IMR-90 (cell line): ENCODE measurements around the gene AMPD3. TPM values are rescaled to one million over a fixed set of nuclear protein-coding genes. Genes with fewer than 3 reads are reported as not detected.
A peak's percentile ranks its signal among the peaks of the same experiment; 100 is the strongest.

Source experiments
- ATAC-seq: fragments of 200-7000 bp; cut with Tn5 transposase; 2 replicates; pipeline ENCODE4 v1.9.1; 2020; ENCODE audit warnings: low read depth, mild to moderate bottlenecking, moderate library complexity
- BruUV-seq: library from RNA; stranded (reverse); fragments of 400-500 nt; replicated peaks from 2 replicates; lab custom pipeline; 2021; lab: Mats Ljungman, UMichigan
- CTCF ChIA-PET: fragments of 300-600 bp; formaldehyde crosslinking; extraction: SDS; loops from one replicate; lab custom pipeline; 2021; ENCODE audit warnings: antibody characterized with exemption; lab: Yijun Ruan, JAX
- POLR2A ChIA-PET: fragments of 300-600 bp; sonication (Branson Sonifier 250); formaldehyde crosslinking; loops from one replicate; lab custom pipeline; 2022; ENCODE audit warnings: antibody characterized with exemption; ENCODE audit not compliant: unreplicated experiment; lab: Charles Lee
- DNase-seq: peaks from one replicate; pipeline ENCODE4 v3.0.0; 2013
- H2AFZ ChIP-seq: replicated peaks from 2 replicates; pipeline ENCODE3; 2013; ENCODE audit warnings: low read length, mild to moderate bottlenecking; ENCODE audit not compliant: poor library complexity
- H2AK5ac ChIP-seq: 2 replicates; pipeline ENCODE4 v1.6.1; 2013; ENCODE audit warnings: low read depth, low read length, inconsistent platforms
- H2AK9ac ChIP-seq: replicated peaks from 2 replicates; pipeline ENCODE3; 2013; ENCODE audit warnings: mild to moderate bottlenecking, low read depth, low read length, moderate library complexity; ENCODE audit not compliant: poor library complexity
- H2BK120ac ChIP-seq: 2 replicates; pipeline ENCODE4 v1.6.1; 2013; ENCODE audit warnings: low read depth, low read length, inconsistent platforms
- H2BK15ac ChIP-seq: 3 replicates; pipeline ENCODE4 v1.6.1; 2013; ENCODE audit warnings: low read depth, low read length, inconsistent platforms
- H2BK20ac ChIP-seq: 2 replicates; pipeline ENCODE4 v1.6.1; 2013; ENCODE audit warnings: low read depth, mild to moderate bottlenecking, inconsistent platforms, low read length, moderate library complexity
- H2BK5ac ChIP-seq: 2 replicates; pipeline ENCODE4 v1.6.1; 2013; ENCODE audit warnings: mild to moderate bottlenecking, low read depth, low read length, inconsistent platforms; ENCODE audit not compliant: poor library complexity, severe bottlenecking
- H3K14ac ChIP-seq: replicated peaks from 2 replicates; pipeline ENCODE4 v1.6.1; 2013; ENCODE audit warnings: low read depth, low read length, inconsistent platforms
- H3K18ac ChIP-seq: 2 replicates; pipeline ENCODE4 v1.6.1; 2013; ENCODE audit warnings: low read depth, low read length, control low read depth
- H3K23ac ChIP-seq: 2 replicates; pipeline ENCODE4 v1.6.1; 2013; ENCODE audit warnings: low read depth, low read length, inconsistent platforms
- H3K27ac ChIP-seq: 2 replicates; pipeline ENCODE4 v1.5.1; 2013; ENCODE audit warnings: mild to moderate bottlenecking, control low read depth, low read length; ENCODE audit not compliant: insufficient read depth
- H3K27me3 ChIP-seq: 2 replicates; pipeline ENCODE4 v1.6.1; 2013; ENCODE audit warnings: low read length; ENCODE audit not compliant: control insufficient read depth, insufficient read depth
- H3K36me3 ChIP-seq: 2 replicates; pipeline ENCODE4 v1.6.1; 2013; ENCODE audit warnings: low read length, mixed read lengths; ENCODE audit not compliant: control insufficient read depth, insufficient read depth
- H3K4ac ChIP-seq: 2 replicates; pipeline ENCODE4 v1.6.1; 2013; ENCODE audit warnings: low read depth, low read length, inconsistent platforms
- H3K4me1 ChIP-seq: 2 replicates; pipeline ENCODE4 v1.6.1; 2013; ENCODE audit warnings: low read length, mixed read lengths; ENCODE audit not compliant: control insufficient read depth, insufficient read depth
- H3K4me2 ChIP-seq: 2 replicates; pipeline ENCODE4 v1.6.1; 2013; ENCODE audit warnings: low read depth, mild to moderate bottlenecking, control low read depth, low read length, moderate library complexity
- H3K4me3 ChIP-seq: 2 replicates; pipeline ENCODE4 v1.5.1; 2013; ENCODE audit warnings: low read depth, mild to moderate bottlenecking, control low read depth, low read length, moderate library complexity; ENCODE audit not compliant: insufficient read depth
- H3K56ac ChIP-seq: 2 replicates; pipeline ENCODE4 v1.6.1; 2013; ENCODE audit warnings: low read length, inconsistent platforms; ENCODE audit not compliant: insufficient read depth; ENCODE audit errors: extremely low read depth
- H3K79me1 ChIP-seq, 2 experiments: 2 replicates each; pipeline ENCODE4 v1.6.1; 2013; ENCODE audit warnings: low read length in 2 of 2, inconsistent platforms in 1 of 2, low read depth in 1 of 2
- H3K9ac ChIP-seq: 2 replicates; pipeline ENCODE4 v1.6.1; 2013; ENCODE audit warnings: low read depth, low read length, control low read depth
- H3K9me1 ChIP-seq: 2 replicates; pipeline ENCODE4 v1.6.1; 2013; ENCODE audit warnings: low read length, inconsistent platforms; ENCODE audit not compliant: insufficient read depth
- H3K9me3 ChIP-seq: 2 replicates; pipeline ENCODE4 v1.6.1; 2013; ENCODE audit warnings: low read length; ENCODE audit not compliant: control insufficient read depth, insufficient read depth
- H4K20me1 ChIP-seq: 2 replicates; pipeline ENCODE4 v1.6.1; 2013; ENCODE audit warnings: low read length, inconsistent platforms; ENCODE audit not compliant: insufficient read depth
- H4K5ac ChIP-seq: 2 replicates; pipeline ENCODE4 v1.6.1; 2013; ENCODE audit warnings: mild to moderate bottlenecking, low read depth, low read length, control low read depth
- H4K8ac ChIP-seq, 2 experiments: 2 replicates each; pipeline ENCODE4 v1.6.1; 2013; ENCODE audit warnings: low read depth in 2 of 2, low read length in 2 of 2, control low read depth in 1 of 2, inconsistent platforms in 1 of 2
- H4K91ac ChIP-seq: 2 replicates; pipeline ENCODE4 v1.6.1; 2013; ENCODE audit warnings: low read depth, low read length, inconsistent platforms; ENCODE audit not compliant: insufficient read depth
- CEBPB ChIP-seq: IDR thresholded peaks from 2 replicates; pipeline ENCODE4 v1.6.1; 2012; ENCODE audit warnings: low read depth, low read length, improper control_type of control experiment
- CHD1 ChIP-seq: IDR thresholded peaks from 2 replicates; pipeline ENCODE4 v1.6.1; 2012; ENCODE audit warnings: low read depth, low read length, improper control_type of control experiment
- FOS ChIP-seq: fragments of 150-350 bp; IDR thresholded peaks from 2 replicates; pipeline ENCODE4 v1.6.1; 2016; ENCODE audit warnings: low read depth, low read length
- NFE2L2 ChIP-seq: fragments of 150-350 bp; IDR thresholded peaks from 2 replicates; pipeline ENCODE4 v1.6.1; 2016; ENCODE audit warnings: low read depth, mild to moderate bottlenecking, low read length
- POLR2A ChIP-seq: IDR thresholded peaks from 2 replicates; pipeline ENCODE4 v1.6.1; 2012; ENCODE audit warnings: mild to moderate bottlenecking, low read depth, low read length
- RAD21 ChIP-seq: IDR thresholded peaks from 2 replicates; pipeline ENCODE4 v1.6.1; 2012; ENCODE audit warnings: low read length, improper control_type of control experiment
- RFX5 ChIP-seq: IDR thresholded peaks from 2 replicates; pipeline ENCODE4 v1.8.0; 2012; ENCODE audit warnings: low read depth, mild to moderate bottlenecking, low read length, moderate library complexity
- WGBS, 2 experiments: methylation state at CpG; one replicate each; pipeline versions ENCODE4 v1.1.5 to v1.1.7; 2013; ENCODE audit warnings: missing lambda C conversion rate in 2 of 2; ENCODE audit not compliant: insufficient read length in 1 of 2; ENCODE audit errors: extremely low coverage in 2 of 2; 5-methylcytosine and 5-hydroxymethylcytosine counted together
- dilution Hi-C: fragments of 300-500 bp; cut with HindIII; formaldehyde crosslinking; loops from one replicate; pipeline ENCODE4 v1.14.3; 2018; ENCODE audit warnings: low sequenced_read_pairs; ENCODE audit not compliant: unreplicated experiment
- in situ Hi-C: fragments of 300-500 bp; cut with MboI; formaldehyde crosslinking; loops from 3 replicates; pipeline ENCODE4 v1.14.3; 2019; ENCODE audit warnings: low sequenced_read_pairs, inconsistent platforms, mixed read lengths
- intact Hi-C: fragments of 100-400 bp; cut with micrococcal nuclease; formaldehyde crosslinking; loops from 2 replicates; pipeline ENCODE4 v1.10.0; 2022
- polyA plus RNA-seq, 3 experiments: library from polyadenylated mRNA; depleted of rRNA; stranded (reverse); fragments of >200 nt; gene quantifications; 2 replicates each; pipeline ENCODE4 v1.2.3, GENCODE V29; 2012; ENCODE audit warnings: low replicate concordance in 1 of 3
- total RNA-seq: library from RNA; depleted of rRNA; stranded (reverse); fragments of >200 nt; gene quantifications from 2 replicates; pipeline ENCODE4 v1.2.3, GENCODE V29; 2012
- TF ChIP-seq, protein P1 (sequence below): conservative IDR thresholded peaks from 2 replicates; pipeline ENCODE4 v1.5.1; 2012; ENCODE audit warnings: mild to moderate bottlenecking, low read depth, low read length, improper control_type of control experiment

The AMPD3 gene
- total and polyA plus RNA-seq, 2 of the 4 experiments (the other 2 are of a cell fraction): 8.6 to 12.1 TPM

DNA sequence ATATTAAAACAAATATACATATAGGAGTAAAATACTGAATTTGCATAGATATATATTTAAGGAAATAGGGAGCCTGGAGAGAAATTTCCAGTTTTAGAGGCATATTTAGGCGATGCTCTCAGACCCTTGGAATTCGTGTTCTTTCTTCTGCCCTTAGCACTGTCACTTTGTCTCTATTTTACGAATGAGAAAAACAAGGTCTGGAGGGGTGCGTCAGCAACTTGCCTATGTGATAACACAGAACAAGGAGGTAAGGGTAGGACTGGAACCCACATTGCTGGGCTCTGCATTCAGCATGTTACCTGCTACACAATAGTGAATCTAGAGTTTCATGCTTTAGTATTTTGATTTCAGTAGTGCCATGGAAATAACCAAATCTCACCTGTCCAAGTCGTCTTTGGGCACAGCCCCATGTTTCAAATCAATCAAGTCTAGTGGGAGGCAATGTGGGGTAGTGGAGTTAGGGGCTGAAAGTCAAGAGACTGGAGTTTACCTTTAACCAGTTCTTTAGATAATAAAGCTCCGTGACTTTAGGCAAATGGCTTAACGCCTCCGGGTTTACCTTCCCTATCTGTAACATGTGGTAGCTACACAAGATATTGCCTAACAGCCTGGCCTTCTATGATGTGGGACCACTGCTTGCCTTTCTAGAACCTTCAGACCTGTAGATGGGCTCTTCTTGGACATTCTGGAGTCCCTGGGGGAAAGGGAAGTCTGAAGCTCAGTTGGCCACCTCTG is 44.8 kb upstream of the AMPD3 start:
- no peaks in the 10 kb centered on the region for H3K9me3 ChIP-seq
- whole genome bisulfite sequencing, 2 experiments: no CpG with 5 or more reads among the region's 8 CpGs
- H2AK5ac ChIP-seq: peak overlapping the region; percentile 13; the same call in 1 of the 2 replicates
- POLR2A ChIA-PET: no interaction called here
- H3K4me3 ChIP-seq: no peak overlapping the region
- in situ Hi-C loops (loop anchor here (5.0 kb wide), 1 partner anchor 82 kb away; no protein-coding TSS in a partner anchor), dilution Hi-C loops (no loop called here), intact Hi-C loops (no loop called here)
- no peaks in the 10 kb centered on the region for H3K36me3 ChIP-seq
- H3K27me3 ChIP-seq: no peaks in the 10 kb centered on the region
- H3K9ac ChIP-seq: no peak overlapping the region
- no peak overlapping the region for H4K8ac ChIP-seq
- H3K9me1 ChIP-seq: peaks cover 16% of the 10 kb centered on the region
- H4K91ac ChIP-seq: no peak overlapping the region
- H3K79me1 ChIP-seq: no peaks in the 10 kb centered on the region
- no peak for DNase-seq
- ATAC-seq: no peak
- H3K4me1 ChIP-seq: peaks cover 16% of the 10 kb centered on the region
- H3K56ac ChIP-seq: no peak overlapping the region
- no peak overlapping the region for H3K27ac ChIP-seq
- H3K4ac ChIP-seq: no peak overlapping the region; the same call in 1 of the 2 replicates
- no peak overlapping the region for H2AK9ac ChIP-seq
- CTCF ChIA-PET: no interaction called here
- H3K14ac ChIP-seq: no peak overlapping the region
- BruUV-seq: no TSS peak
- H3K4me2 ChIP-seq: no peak overlapping the region
- no peak for TF ChIP-seq RFX5
- TF ChIP-seq, protein P1, sequence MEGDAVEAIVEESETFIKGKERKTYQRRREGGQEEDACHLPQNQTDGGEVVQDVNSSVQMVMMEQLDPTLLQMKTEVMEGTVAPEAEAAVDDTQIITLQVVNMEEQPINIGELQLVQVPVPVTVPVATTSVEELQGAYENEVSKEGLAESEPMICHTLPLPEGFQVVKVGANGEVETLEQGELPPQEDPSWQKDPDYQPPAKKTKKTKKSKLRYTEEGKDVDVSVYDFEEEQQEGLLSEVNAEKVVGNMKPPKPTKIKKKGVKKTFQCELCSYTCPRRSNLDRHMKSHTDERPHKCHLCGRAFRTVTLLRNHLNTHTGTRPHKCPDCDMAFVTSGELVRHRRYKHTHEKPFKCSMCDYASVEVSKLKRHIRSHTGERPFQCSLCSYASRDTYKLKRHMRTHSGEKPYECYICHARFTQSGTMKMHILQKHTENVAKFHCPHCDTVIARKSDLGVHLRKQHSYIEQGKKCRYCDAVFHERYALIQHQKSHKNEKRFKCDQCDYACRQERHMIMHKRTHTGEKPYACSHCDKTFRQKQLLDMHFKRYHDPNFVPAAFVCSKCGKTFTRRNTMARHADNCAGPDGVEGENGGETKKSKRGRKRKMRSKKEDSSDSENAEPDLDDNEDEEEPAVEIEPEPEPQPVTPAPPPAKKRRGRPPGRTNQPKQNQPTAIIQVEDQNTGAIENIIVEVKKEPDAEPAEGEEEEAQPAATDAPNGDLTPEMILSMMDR: no peak
- TF ChIP-seq NFE2L2: no peak
- TF ChIP-seq FOS: no peak
- no peak for TF ChIP-seq CHD1
- TF ChIP-seq CEBPB: no peak
- TF ChIP-seq RAD21: no peak
- no peak for TF ChIP-seq POLR2A
- no peak overlapping the region for H2BK20ac ChIP-seq
- H2BK120ac ChIP-seq: peak overlapping the region; percentile 7; the same call in 1 of the 2 replicates
- H3K23ac ChIP-seq: no peak overlapping the region
- no peak overlapping the region for H2AFZ ChIP-seq
- no peaks in the 10 kb centered on the region for H4K20me1 ChIP-seq
- H2BK5ac ChIP-seq: no peak overlapping the region
- H2BK15ac ChIP-seq: 0 out of 3 replicates have a peak overlapping the region, but pooled peaks have one; percentile 21
- no peak overlapping the region for H3K18ac ChIP-seq
- no peak overlapping the region for H4K5ac ChIP-seq
